ENCODE data around the gene NLRP6.
"Not testable (repeated sequence)": the region's sequence is repeated elsewhere in the genome, so short reads cannot be mapped to it uniquely, and the experiment has no call there.

The NLRP6 gene

DNA sequence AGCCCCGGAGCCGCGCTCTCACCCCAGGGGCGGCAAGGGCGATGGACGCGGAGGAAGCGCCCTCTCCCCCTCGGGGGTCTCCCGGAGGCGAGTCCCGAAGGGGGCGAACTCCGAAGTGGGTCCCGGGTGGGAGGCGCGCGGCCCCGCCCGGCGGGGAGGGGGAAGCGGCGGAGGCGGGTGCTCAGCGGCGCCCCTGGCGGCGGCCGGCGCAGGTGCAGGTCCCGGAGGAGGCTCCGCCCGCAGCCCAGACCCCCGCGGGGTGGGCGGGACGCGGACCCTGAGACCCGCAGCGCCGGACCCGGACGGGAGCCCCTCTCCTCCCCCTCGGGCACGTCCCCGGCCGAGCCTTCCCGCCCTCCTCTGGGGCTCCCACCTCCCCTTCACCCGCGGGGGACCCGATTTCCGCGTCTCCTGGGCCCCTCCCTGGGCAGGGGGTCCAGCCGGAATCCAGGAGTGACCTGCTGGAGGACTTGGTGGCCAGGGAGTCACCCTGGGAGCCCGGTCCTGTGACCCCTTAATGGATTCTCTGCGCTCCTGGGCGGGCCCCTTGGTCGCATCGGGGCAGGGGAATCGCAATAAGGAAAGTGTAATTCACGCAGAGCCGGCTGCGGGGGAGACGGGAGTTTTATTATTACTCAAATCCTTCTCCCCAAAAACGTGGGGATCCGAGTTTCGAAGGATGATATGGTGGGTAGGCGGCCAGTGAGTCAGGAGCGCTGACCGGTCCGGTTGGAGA is 33.0 kb downstream of the NLRP6 start:
- not testable (repeated sequence) for DNase-seq

- DNase-seq, result no peak
These were observed 34.0 kb downstream of the NLRP6 start for GRCh38 chr11:312092-312816.

DNA sequence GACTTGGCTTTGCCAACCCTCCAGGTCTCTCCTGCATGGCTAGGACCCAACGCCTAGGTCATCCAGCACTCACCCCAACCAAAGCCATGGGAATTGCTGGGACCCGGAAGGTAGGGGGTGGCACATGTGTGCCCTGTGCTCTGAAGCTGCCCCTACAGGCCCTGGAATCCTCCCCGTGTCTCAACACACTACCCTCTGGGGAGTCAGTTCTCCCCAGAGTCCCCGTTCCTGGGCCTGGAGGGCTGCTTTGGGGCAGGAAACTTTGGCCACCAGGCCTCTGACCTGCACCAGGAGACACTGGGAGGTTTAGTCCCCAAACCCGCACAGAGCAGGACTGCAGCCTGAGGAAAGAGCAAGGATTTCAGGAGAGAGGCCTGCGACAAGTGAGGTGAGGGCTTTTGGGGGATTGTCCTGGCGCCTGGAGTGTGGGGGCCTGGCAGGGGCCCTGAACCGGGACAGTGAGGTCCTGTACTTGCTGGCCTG is 35.1 kb downstream of the NLRP6 start:
- no peak for DNase-seq

DNA sequence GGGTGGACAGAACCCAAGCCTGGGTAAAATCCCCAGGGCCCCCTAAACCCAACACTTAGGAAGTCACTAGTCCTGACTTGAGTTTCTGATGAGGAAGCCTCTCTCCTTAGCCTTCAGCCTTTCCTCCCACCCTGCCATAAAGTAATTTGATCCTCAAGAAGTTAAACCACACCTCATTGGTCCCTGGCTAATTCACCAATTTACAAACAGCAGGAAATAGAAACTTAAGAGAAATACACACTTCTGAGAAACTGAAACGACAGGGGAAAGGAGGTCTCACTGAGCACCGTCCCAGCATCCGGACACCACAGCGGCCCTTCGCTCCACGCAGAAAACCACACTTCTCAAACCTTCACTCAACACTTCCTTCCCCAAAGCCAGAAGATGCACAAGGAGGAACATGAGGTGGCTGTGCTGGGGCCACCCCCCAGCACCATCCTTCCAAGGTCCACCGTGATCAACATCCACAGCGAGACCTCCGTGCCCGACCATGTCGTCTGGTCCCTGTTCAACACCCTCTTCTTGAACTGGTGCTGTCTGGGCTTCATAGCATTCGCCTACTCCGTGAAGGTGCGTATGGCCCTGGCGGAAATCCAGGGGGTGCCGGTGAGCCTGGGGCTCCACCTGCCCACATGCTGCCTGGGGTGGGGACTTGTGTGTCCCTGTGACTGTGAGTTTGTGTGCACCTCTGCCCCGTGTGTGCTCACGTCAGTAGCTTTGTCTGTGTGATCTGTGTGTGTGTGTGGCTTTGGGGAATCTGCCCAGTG is 35.8 kb downstream of the NLRP6 start, which contains the start of gene IFITM1:
IFITM1 (plus strand) TSS at position 254 of the 767 bp plus-strand sequence; CDS start at position 385, 131 bp downstream.
- DNase-seq, result no peak

GRCh38 chr11:314554-314875 is 36.3 kb downstream of the NLRP6 start:
- not testable (repeated sequence) for DNase-seq

DNA sequence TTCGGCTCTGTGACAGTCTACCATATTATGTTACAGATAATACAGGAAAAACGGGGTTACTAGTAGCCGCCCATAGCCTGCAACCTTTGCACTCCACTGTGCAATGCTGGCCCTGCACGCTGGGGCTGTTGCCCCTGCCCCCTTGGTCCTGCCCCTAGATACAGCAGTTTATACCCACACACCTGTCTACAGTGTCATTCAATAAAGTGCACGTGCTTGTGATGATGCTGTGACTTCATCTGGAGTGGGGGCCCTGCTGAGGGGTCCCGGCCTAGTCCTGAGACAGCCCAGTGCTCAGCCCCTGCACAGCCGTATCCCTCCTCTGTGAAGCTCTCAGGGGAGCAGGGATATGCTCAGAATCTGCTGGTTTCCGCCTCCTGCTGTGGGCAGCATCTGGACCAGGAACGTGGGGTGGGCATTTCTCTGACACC is 36.9 kb downstream of the NLRP6 start:
- no peak for DNase-seq

DNA sequence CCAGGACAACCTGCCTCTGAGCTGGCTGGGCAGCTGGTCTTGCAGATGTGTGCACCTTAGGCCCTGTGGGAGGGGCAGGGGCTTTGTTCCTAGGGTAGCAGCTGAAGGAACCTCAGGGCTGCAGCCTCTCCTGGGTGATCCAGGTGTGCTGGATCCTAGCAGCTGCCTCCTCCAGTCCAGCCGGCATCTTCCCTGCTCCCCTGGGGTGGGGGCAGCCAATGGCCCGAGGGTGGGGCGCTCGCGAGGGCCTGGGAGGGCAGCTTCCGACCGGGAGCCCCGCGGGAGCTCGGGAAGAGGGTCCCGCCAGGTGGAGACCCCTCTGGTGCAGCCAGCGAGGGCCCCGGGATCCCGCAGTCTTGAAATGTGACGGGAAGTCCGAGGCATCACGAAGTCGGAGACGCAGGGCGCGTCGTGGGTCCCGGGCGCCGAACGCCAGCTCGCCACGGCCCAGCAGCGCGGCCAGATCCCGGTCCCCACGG is 37.3 kb downstream of the NLRP6 start:
- DNase-seq, result no peak

DNA sequence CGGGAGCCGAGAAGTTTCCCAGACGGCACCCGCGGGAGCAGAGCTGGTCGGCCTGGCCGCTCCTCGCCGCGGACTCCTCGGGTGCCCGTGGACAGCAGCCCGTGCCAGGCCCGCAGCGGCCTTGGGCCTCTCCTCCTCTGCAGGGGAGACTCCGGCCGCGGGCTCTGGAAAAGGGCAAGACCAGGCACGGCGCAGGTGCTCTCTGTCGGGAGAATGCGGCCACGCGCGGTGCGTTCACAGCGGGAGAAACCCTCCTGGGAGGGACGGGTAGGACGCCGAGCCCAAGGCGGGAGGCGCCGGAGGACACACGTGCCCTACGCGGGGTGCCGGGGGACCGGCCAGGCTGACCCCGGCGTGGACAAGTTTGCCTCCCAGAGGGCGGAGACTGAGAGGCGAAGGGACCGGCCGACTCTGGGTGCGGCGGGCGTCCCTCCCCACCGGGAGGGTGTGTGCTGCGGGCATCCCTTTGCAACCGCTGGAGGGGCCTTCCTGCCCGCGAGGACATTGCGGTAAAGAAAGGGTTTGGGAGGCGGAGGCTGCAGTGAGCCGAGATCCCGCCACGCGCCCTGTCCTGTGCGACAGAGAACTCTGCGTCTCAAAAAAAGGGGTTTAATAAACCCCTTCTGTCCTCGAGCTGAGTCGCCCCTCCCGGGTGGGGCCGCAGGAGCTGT is 38.0 kb downstream of the NLRP6 start:
- no peak for DNase-seq

GRCh38 chr11:316891-317301 is 38.7 kb downstream of the NLRP6 start:
- no peak for DNase-seq

- not testable (repeated sequence) for DNase-seq
These were observed 39.6 kb downstream of the NLRP6 start for GRCh38 chr11:317668-318404.

DNA sequence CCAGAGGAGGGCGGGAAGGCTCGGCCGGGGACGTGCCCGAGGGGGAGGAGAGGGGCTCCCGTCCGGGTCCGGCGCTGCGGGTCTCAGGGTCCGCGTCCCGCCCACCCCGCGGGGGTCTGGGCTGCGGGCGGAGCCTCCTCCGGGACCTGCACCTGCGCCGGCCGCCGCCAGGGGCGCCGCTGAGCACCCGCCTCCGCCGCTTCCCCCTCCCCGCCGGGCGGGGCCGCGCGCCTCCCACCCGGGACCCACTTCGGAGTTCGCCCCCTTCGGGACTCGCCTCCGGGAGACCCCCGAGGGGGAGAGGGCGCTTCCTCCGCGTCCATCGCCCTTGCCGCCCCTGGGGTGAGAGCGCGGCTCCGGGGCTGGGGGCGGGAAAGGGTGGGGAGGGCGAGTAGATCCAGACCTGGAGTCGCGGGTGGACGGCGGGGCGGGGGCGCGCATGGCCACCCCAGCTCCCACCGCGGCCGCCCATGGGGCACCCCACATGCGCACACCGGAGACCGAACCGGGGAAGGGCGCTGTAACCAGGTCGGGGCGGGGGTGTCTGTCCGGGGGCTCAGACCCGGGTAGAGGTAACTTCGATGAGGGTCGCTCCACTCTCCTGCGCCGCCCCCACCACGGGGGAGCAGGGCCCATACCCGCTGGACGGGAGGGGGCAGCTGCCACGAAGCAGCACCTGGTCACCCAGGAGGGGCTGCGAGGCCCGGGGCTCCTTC is 40.4 kb downstream of the NLRP6 start:
- DNase-seq, result not testable (repeated sequence)

- not testable (repeated sequence) for DNase-seq
These were observed 41.1 kb downstream of the NLRP6 start for GRCh38 chr11:319121-319887.

DNA sequence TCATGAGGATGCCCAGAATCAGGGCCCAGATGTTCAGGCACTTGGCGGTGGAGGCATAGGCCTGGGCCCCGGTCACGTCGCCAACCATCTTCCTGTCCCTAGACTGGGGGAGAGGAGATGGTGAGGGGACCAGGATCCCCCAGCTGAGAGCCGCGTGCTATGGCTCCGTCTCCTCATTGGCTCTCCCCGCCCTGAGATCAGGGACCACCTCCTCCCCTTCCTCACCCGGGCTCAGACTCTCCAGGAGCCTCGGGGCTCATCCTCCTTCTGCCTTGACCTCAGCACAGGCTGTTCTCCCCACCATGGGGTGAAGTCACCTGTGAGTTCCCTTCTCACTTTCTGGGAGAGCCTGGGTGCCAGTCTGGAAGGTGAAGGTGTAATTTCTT is 41.7 kb downstream of the NLRP6 start:
- not testable (repeated sequence) for DNase-seq

DNA sequence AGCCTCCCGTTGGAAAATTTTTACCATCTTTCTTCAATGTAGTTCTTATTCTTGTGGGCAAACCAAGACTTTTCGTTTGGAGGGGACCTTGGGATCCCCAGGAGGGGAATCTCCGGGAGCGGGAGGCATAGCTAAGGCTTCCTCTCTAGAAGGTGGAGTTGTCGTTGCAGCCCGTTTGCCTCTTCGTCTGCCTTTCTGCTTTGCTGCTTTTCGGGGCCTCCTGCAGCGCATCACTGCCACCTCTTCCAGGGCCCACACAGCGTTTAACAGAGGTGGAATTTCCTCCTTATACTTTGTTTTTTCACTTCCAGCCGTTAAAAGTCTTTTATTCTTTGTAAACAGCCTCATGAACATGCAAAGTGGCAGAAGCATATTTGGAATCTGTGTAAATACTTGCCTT is 45.9 kb downstream of the NLRP6 start:
- DNase-seq, result no peak

DNA sequence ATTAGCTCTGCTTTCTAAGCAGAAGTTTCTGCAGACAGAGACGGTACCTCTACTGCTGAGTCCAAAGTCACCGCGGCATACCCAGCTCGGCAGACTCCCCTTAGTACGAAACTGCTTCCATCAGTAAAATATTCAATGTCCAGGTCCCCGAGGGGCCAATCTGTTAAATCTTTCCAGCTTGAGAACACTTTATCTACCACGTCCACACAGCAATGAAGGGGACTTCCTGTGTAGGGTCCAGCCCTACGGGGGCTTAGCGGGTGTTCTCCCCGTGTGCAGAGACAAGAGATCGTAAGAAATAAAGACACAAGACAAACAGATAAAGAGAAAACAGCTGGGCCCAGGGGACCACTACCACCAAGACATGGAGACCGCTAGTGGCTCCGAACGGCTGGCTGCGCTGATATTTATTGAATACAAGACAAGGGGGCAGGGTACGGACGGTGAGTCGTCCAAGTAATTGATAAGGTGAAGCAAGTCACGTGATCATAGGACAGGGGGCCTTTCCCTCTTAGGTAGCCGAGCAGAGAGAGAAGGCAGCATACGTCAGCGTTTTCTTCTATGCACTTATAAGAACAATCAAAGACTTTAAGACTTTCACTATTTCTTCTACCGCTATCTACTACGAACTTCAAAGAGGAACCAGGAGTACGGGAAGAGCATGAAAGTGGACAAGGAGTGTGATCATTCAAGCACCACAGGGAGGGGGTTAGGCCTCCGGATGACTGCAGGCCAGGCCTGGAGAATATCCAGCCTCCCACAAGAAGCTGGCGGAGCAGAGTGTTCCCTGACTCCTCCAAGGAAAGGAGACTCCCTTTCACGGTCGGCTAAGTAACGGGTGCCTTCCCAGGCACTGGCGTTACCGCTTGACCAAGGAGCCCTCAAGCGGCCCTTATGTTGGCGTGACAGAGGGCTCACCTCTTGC is 46.6 kb downstream of the NLRP6 start:
- DNase-seq, result not testable (repeated sequence)

DNA sequence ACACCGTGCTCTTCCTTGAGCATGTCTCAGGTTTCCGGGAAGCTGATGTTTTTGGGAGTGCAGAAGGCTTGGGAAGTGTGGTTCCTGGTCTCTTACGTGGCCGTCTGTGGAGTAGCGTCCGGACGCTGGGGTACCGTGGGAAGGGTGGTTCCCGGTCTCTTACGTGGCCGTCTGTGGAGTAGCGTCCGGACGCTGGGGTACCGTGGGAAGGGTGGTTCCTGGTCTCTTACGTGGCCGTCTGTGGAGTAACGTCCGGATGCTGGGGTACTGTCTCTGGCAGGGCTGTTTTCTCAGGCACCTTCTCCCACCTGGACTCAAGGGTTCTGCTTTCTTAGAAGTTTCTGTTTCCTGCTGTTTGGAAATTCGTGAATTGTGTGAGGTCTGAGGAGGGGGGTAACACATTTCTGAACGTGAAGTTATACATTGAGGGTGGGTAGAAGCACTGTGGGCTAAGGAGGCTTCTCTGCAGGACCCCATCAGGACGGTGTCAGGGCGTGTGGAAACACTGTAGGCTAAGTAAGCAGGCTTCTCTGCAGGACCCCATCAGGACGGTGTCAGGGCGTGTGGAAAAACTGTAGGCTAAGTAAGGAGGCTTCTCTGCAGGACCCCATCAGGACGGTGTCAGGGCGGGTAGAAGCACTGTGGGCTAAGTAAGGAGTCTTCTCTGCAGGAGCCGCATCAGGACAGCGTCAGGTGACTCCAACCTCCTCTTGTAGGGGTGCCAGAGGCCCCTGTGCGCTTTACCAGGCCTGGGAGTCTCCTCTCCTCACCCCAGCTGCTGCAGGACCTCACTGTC is 47.8 kb downstream of the NLRP6 start:
- DNase-seq, result no peak

DNA sequence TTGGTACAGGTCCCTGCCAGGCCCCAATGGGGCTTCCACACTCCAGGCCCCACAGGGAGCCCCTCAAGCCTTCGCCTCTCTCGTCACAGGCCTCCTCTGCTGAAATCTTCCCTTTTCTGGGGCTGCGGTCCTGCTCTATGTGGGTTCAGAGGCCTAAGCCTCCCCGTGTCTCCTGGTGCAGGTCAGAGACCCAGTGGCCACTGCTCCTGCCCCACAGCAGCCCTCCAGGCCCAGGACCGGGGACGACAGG is 48.3 kb downstream of the NLRP6 start:
- no peak for DNase-seq

DNA sequence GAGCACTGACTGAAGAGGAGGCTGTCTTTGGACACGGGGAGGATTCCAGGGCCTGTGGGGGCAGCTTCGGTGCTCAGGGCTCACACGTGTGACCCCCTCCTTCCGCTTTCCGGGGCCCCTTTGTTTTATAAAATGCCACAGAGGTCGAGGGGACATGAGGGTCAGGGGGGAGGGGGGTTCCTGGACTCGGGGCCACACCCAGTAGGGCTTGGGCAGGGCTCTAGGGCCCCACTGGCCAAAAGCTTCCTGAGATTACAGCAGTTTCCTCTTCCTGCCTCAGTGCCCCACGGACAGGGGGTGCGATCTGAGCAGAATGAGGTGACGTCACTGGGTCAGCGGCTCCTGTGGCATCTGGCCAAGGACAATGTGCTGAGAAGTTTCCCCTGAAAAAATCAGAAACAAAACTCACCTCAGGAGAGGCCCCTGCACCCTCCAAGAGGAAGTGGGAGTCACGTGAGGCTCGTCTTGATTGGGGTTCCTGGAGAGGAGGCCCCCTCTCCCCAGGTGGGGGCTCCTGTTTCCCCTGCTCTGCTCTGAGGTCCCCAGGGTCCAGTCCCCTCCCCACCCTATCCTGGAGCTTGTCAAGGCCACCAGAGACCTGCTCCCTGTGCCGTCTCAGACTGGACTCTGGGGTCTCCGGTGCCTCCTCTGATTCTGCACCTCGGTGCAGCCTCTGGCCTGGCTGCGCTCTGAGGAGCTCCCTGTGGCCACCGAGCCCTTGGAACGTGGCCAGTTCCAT is 48.8 kb downstream of the NLRP6 start:
- DNase-seq, result no peak
